HCT116 (cell line): ENCODE measurements around the gene MRPS17. TPM values are rescaled to one million over a fixed set of nuclear protein-coding genes. Genes with fewer than 3 reads are reported as not detected.

ENCODE experiments used
- ATAC-seq: fragments of 200-7000 bp; cut with Tn5 transposase; 2 replicates; pipeline ENCODE4 v1.9.1; 2020; ENCODE audit warnings: mild to moderate bottlenecking, moderate library complexity
- BruUV-seq: library from RNA; stranded (reverse); fragments of 400-500 nt; replicated peaks from 2 replicates; lab custom pipeline; 2021; lab: Mats Ljungman, UMichigan
- CTCF ChIA-PET: fragments of 300-600 bp; sonication (Branson Sonifier 250); formaldehyde crosslinking; loops from one replicate; lab custom pipeline; 2021; ENCODE audit warnings: antibody characterized with exemption; lab: Charles Lee
- POLR2A ChIA-PET: fragments of 300-600, 350-600 bp; sonication (Branson Sonifier 250); formaldehyde crosslinking; loops from one replicate; lab custom pipeline; 2021; ENCODE audit warnings: antibody characterized with exemption; lab: Charles Lee
- RAD21 ChIA-PET, 2 experiments: fragments of 300-600 bp; sonication (Branson Sonifier 250); formaldehyde crosslinking; loops; one replicate each; lab custom pipeline; 2023; ENCODE audit warnings: low total read pairs in 2 of 2; ENCODE audit not compliant: uncharacterized antibody in 2 of 2, unreplicated experiment in 2 of 2, low non-redundant PET in 1 of 2; lab: Charles Lee
- DNase-seq: peaks from one replicate; pipeline ENCODE4 v3.0.0-alpha.2; 2010; ENCODE audit warnings: low read depth, low spot score
- H2AFZ ChIP-seq: fragments of 200-600 bp; shearing (Covaris generic), sonication (generic); 2 replicates; pipeline ENCODE4 v1.6.1; 2017; ENCODE audit warnings: low read depth, mixed run types, mixed read lengths, antibody characterized with exemption, low read length; ENCODE audit not compliant: poor library complexity, severe bottlenecking
- H3K27ac ChIP-seq: 2 replicates; pipeline ENCODE4 v1.5.1; 2012; ENCODE audit warnings: low read depth, low read length
- H3K27me3 ChIP-seq: fragments of 200-600 bp; sonication (generic); 2 replicates; pipeline ENCODE4 v1.6.1; 2016; ENCODE audit warnings: mixed run types, low read length, mixed read lengths; ENCODE audit not compliant: insufficient read depth
- H3K36me3 ChIP-seq, 2 experiments: fragments of 200-500 bp in 1 of 2; fragments of 200-600 bp in 1 of 2; sonication (Bioruptor generic) in 1 of 2; sonication (generic) in 1 of 2; 2 replicates each; pipeline versions ENCODE4 v1.5.1 to v1.6.1; 2014 to 2016; ENCODE audit warnings: low read length in 2 of 2, inconsistent platforms in 1 of 2, mixed read lengths in 1 of 2, mixed run types in 1 of 2; ENCODE audit not compliant: insufficient read depth in 2 of 2, control insufficient read depth in 1 of 2
- H3K4me1 ChIP-seq, 2 experiments: fragments of 200-600 bp in 1 of 2; sonication (generic) in 1 of 2; 2 replicates each; pipeline versions ENCODE4 v1.5.1 to v1.6.1; 2012 to 2017; ENCODE audit warnings: low read length in 2 of 2, inconsistent platforms in 1 of 2, mild to moderate bottlenecking in 1 of 2, mixed read lengths in 1 of 2, mixed run types in 1 of 2, moderate library complexity in 1 of 2; ENCODE audit not compliant: insufficient read depth in 2 of 2, control insufficient read depth in 1 of 2
- H3K4me2 ChIP-seq: fragments of 200-600 bp; sonication (generic); 2 replicates; pipeline ENCODE4 v1.6.1; 2017; ENCODE audit warnings: mixed run types, low read length, mixed read lengths
- H3K4me3 ChIP-seq, 2 experiments: fragments of 200-600 bp in 1 of 2; sonication (generic) in 1 of 2; replicated peaks in 1 of 2; 2 replicates each; pipeline ENCODE4 v1.5.1; 2011 to 2016; ENCODE audit warnings: low read length in 2 of 2, control low read depth in 1 of 2, low read depth in 1 of 2, mild to moderate bottlenecking in 1 of 2, mixed read lengths in 1 of 2, mixed run types in 1 of 2
- H3K79me2 ChIP-seq: fragments of 200-600 bp; sonication (generic); 2 replicates; pipeline ENCODE4 v1.6.1; 2017; ENCODE audit warnings: mild to moderate bottlenecking, mixed run types, low read length, moderate library complexity, mixed read lengths; ENCODE audit not compliant: insufficient read depth
- H3K9ac ChIP-seq: fragments of 200-600 bp; sonication (generic); 2 replicates; pipeline ENCODE4 v1.6.1; 2016; ENCODE audit warnings: low read length, mixed read lengths
- H3K9me2 ChIP-seq: fragments of 200-600 bp; sonication (generic), shearing (Covaris generic); 2 replicates; pipeline ENCODE4 v1.6.1; 2017; ENCODE audit warnings: mixed run types, mild to moderate bottlenecking, moderate library complexity; ENCODE audit not compliant: insufficient read depth
- H3K9me3 ChIP-seq, 2 experiments: fragments of 200-500 bp in 1 of 2; fragments of 200-600 bp in 1 of 2; sonication (Bioruptor generic) in 1 of 2; sonication (generic) in 1 of 2; 2 replicates each; pipeline ENCODE4 v1.6.1; 2014 to 2017; ENCODE audit warnings: low read length in 2 of 2, mixed read lengths in 2 of 2, inconsistent platforms in 1 of 2, low read depth in 1 of 2, mild to moderate bottlenecking in 1 of 2, mixed run types in 1 of 2, moderate library complexity in 1 of 2; ENCODE audit not compliant: control insufficient read depth in 1 of 2, insufficient read depth in 1 of 2
- H4K20me1 ChIP-seq: fragments of 200-600 bp; sonication (generic), shearing (Covaris generic); 2 replicates; pipeline ENCODE4 v1.6.1; 2017; ENCODE audit warnings: mixed run types, mild to moderate bottlenecking, moderate library complexity; ENCODE audit not compliant: insufficient read depth
- CBX3 ChIP-seq: IDR thresholded peaks from 2 replicates; pipeline ENCODE4 v1.6.1; 2012; ENCODE audit warnings: low read depth
- CEBPB ChIP-seq: IDR thresholded peaks from 2 replicates; pipeline ENCODE4 v1.6.1; 2012; ENCODE audit warnings: low read depth
- CTCF ChIP-seq, 3 experiments: fragments of 200-600 bp in 1 of 3; sonication (generic) in 1 of 3; IDR thresholded peaks in 2 of 3; conservative IDR thresholded peaks in 1 of 3; 2 replicates each; pipeline ENCODE4 v1.5.1; 2012 to 2017; ENCODE audit warnings: low read depth in 2 of 3, low read length in 2 of 3, antibody characterized with exemption in 1 of 3, borderline replicate concordance in 1 of 3, control low read depth in 1 of 3, mild to moderate bottlenecking in 1 of 3, mixed read lengths in 1 of 3, mixed run types in 1 of 3, moderate library complexity in 1 of 3; ENCODE audit not compliant: insufficient read depth in 1 of 3
- EGR1 ChIP-seq: IDR thresholded peaks from 2 replicates; pipeline ENCODE4 v1.6.1; 2012; ENCODE audit warnings: low read depth
- ELF1 ChIP-seq: IDR thresholded peaks from 2 replicates; pipeline ENCODE4 v1.6.1; 2012; ENCODE audit warnings: low read depth, borderline replicate concordance
- FOSL1 ChIP-seq: IDR thresholded peaks from 2 replicates; pipeline ENCODE4 v1.6.1; 2012; ENCODE audit warnings: low read depth
- JUND ChIP-seq: IDR thresholded peaks from 2 replicates; pipeline ENCODE4 v1.6.1; 2012
- MAX ChIP-seq: IDR thresholded peaks from 2 replicates; pipeline ENCODE4 v1.6.1; 2012
- POLR2A ChIP-seq: IDR thresholded peaks from 2 replicates; pipeline ENCODE4 v1.7.0; 2011; ENCODE audit warnings: borderline replicate concordance; ENCODE audit not compliant: insufficient read depth, insufficient read length; ENCODE audit errors: extremely low read depth
- SIN3A ChIP-seq: IDR thresholded peaks from 2 replicates; pipeline ENCODE4 v1.6.1; 2012; ENCODE audit warnings: low read depth
- SP1 ChIP-seq: IDR thresholded peaks from 2 replicates; pipeline ENCODE4 v1.6.1; 2012; ENCODE audit warnings: low read depth
- SRF ChIP-seq: IDR thresholded peaks from 2 replicates; pipeline ENCODE4 v1.6.1; 2012; ENCODE audit warnings: low read depth
- TCF7L2 ChIP-seq: IDR thresholded peaks from 2 replicates; pipeline ENCODE4 v1.7.0; 2011; ENCODE audit warnings: borderline replicate concordance, inconsistent platforms; ENCODE audit not compliant: insufficient read depth, insufficient read length; ENCODE audit errors: extremely low read depth
- YY1 ChIP-seq: IDR thresholded peaks from 2 replicates; pipeline ENCODE4 v1.6.1; 2011; ENCODE audit warnings: low read length, low read depth, moderate library complexity, mild to moderate bottlenecking; ENCODE audit not compliant: insufficient replicate concordance; ENCODE audit errors: extremely low read depth
- ZFX ChIP-seq: fragments of 450-650 bp; IDR thresholded peaks from 2 replicates; pipeline ENCODE4 v1.6.1; 2017
- ZNF274 ChIP-seq: fragments of 200-500 bp; sonication (Bioruptor generic); IDR thresholded peaks from 2 replicates; pipeline ENCODE4 v1.6.1; 2014; ENCODE audit warnings: mild to moderate bottlenecking, low read depth, low read length, inconsistent platforms
- intact Hi-C: fragments of 100-400 bp; cut with micrococcal nuclease; formaldehyde crosslinking; loops from 2 replicates; pipeline ENCODE4 v1.10.0; 2022
- total RNA-seq: library from RNA; stranded (reverse); gene quantifications from one replicate; pipeline ENCODE4 v1.2.1, GENCODE V29; 2021; ENCODE audit not compliant: unreplicated experiment

MRPS17 gene
- total RNA-seq, 1 experiment from 2014 or later: 27.5 TPM

GRCh38 chr7:55975988-55976633, 24.4 kb downstream of the MRPS17 start:
- TF ChIP-seq ZFX (no peak), FOSL1 (no peak), TCF7L2 (no peak), CBX3 (no peak), SRF (no peak), JUND (no peak), CEBPB (no peak), SIN3A (no peak), ELF1 (no peak), ZNF274 (no peak), EGR1 (no peak), SP1 (no peak), CTCF (IDR thresholded peaks at IDR 0.05 in 2 of 3, conservative IDR thresholded peaks at IDR 0.05 in 1 of 3; ENCODE audit: borderline replicate concordance in 1 of 3, insufficient read depth in 1 of 3, low read depth in 2 of 3, low read length in 2 of 3) (no peak), YY1 (no peak), MAX (no peak), POLR2A (no peak)
- no peak overlapping the region for H3K9ac ChIP-seq
- BruUV-seq: no TSS peak
- no peak overlapping the region for H3K27ac ChIP-seq
- H3K4me3 ChIP-seq: no peak overlapping the region
- intact Hi-C loops: no loop called here
- H3K9me2 ChIP-seq: no peaks in the 10 kb centered on the region
- H3K4me2 ChIP-seq: no peak overlapping the region
- CTCF ChIA-PET: no interaction called here
- no peak; the same call in 1 of the 2 replicates for ATAC-seq
- peaks cover 17% of the 10 kb centered on the region in 2 experiments; a peak in 3 of 4 replicates for H3K36me3 ChIP-seq
- H2AFZ ChIP-seq: no peak overlapping the region
- no peaks in the 10 kb centered on the region for H3K27me3 ChIP-seq
- H3K9me3 ChIP-seq: no peaks in the 10 kb centered on the region
- RAD21 ChIA-PET: no interaction called here
- H4K20me1 ChIP-seq: no peaks in the 10 kb centered on the region
- POLR2A ChIA-PET: no interaction called here
- no peak for DNase-seq
- peaks cover 40% of the 10 kb centered on the region for H3K79me2 ChIP-seq
- no peaks in the 10 kb centered on the region for H3K4me1 ChIP-seq
